GM04504 (cell line): ENCODE measurements around the gene KHNYN.
"Not testable (repeated sequence)": the region's sequence is repeated elsewhere in the genome, so short reads cannot be mapped to it uniquely, and the experiment has no call there.

ENCODE experiments used
- DNase-seq: peaks from one replicate; pipeline ENCODE4 v3.0.0-alpha.2; 2012; ENCODE audit warnings: low read depth

Gene KHNYN

GRCh38 chr14:24429395-24430142, at the start of gene KHNYN, which contains the start of gene CBLN3:
Gene KHNYN (plus strand): TSS chr14:24429954. CDS start chr14:24430731, 777 bp downstream.
Gene CBLN3 (minus strand): TSS chr14:24429668. CDS start chr14:24429054, 614 bp downstream.
- peak; percentile 84 for DNase-seq

- no peak for DNase-seq
Observed at GRCh38 chr14:24381363-24382063, 48.2 kb upstream of the KHNYN start.

- DNase-seq, result no peak
Observed at GRCh38 chr14:24382064-24382371, 47.7 kb upstream of the KHNYN start.

- DNase-seq, result no peak
Observed at GRCh38 chr14:24384169-24384568, 45.6 kb upstream of the KHNYN start.

- no peak for DNase-seq
Observed at GRCh38 chr14:24385524-24385923, 44.2 kb upstream of the KHNYN start.

- no peak for DNase-seq
Observed at GRCh38 chr14:24387009-24387345, 42.8 kb upstream of the KHNYN start.

- DNase-seq, result not testable (repeated sequence)
Observed at GRCh38 chr14:24387579-24387978, 42.2 kb upstream of the KHNYN start.

GRCh38 chr14:24388474-24389179, 41.1 kb upstream of the KHNYN start:
- no peak for DNase-seq

GRCh38 chr14:24389226-24389848, 40.4 kb upstream of the KHNYN start:
- no peak for DNase-seq

- no peak for DNase-seq
Observed at GRCh38 chr14:24390701-24391468, 38.9 kb upstream of the KHNYN start.

- DNase-seq, result no peak
Observed at GRCh38 chr14:24392325-24393091, 37.2 kb upstream of the KHNYN start.

GRCh38 chr14:24394275-24394674, 35.5 kb upstream of the KHNYN start:
- no peak for DNase-seq

- no peak for DNase-seq
Observed at GRCh38 chr14:24395609-24396582, 33.9 kb upstream of the KHNYN start.

- DNase-seq, result no peak
Observed at GRCh38 chr14:24397639-24398292, 32.0 kb upstream of the KHNYN start.

GRCh38 chr14:24398293-24398652, 31.5 kb upstream of the KHNYN start:
- DNase-seq, result no peak

- DNase-seq, result no peak
Observed at GRCh38 chr14:24398653-24399446, 30.9 kb upstream of the KHNYN start, which contains the start of gene NYNRIN. Gene NYNRIN (plus strand): TSS chr14:24399003. CDS start chr14:24399247, 244 bp downstream.

GRCh38 chr14:24399447-24399822, 30.3 kb upstream of the KHNYN start:
- DNase-seq, result no peak

GRCh38 chr14:24399999-24400718, 29.6 kb upstream of the KHNYN start:
- no peak for DNase-seq
